ENCODE data around the gene INTS3. TPM values are rescaled to one million over a fixed set of nuclear protein-coding genes. Genes with fewer than 3 reads are reported as not detected.

Gene INTS3
- total and polyA plus RNA-seq, 10 of the 15 experiments (the other 5 are each of a cell fraction or from before 2014, with no cell fraction given), result 12.6 to 87.4 (median 30.8) TPM

DNA sequence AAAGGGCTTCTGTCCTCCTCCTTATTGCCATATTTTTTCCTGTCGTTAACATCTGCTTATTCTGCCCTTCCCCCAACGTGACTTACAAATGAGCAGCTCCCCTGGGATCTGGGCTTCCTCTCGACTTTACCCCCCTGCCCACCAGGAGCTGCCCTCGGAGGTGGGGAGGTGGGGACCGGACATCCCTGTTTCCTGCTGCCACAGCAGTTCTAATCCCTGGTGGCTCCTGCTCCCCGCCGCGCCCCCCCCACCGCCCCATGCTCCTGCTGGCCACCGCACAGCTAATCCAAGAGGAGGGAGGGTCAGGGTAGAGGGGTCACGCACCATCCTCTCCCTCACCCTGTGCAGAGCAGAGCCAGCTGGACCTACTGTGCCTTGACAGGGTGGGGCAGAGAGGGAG lies 42.9 kb downstream of the INTS3 start (continued):
- TF ChIP-seq NR2C2 (IDR thresholded peaks at IDR 0.05; ENCODE audit: borderline replicate concordance, control insufficient read depth, insufficient read length, low read depth) (no peak), JUNB (IDR thresholded peaks at IDR 0.05) (no peak), MTA2 (IDR thresholded peaks at IDR 0.05; ENCODE audit: low read depth) (no peak)

DNA sequence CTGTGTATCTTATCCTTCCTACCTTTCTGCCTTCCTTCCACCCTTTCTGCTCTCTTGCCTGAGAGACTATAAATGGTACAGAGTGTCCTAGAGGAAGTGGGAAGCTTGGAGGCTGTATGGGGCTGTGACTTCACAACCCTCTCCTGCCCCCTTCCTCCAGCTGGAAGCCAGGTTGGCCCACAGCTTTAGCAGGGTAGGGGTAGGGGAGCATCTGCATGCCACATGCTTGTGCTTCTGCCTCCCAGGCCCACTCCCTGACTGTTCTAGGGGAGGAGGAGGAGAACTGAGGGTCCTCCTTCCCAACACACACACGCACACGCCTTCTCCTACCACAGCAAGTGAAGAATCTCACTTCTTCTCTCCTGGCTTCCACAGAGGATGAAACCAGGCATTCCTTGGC lies 43.4 kb downstream of the INTS3 start:
- Histone ChIP-seq H3K4me2 (ENCODE audit: control insufficient read depth, insufficient read depth) (no peak overlapping the region), H4K20me1 (ENCODE audit: control insufficient read depth, insufficient read depth) (no peaks in the 10 kb centered on the region), H3K36me3 (ENCODE audit: control insufficient read depth in 2 of 2, insufficient read depth in 2 of 2, low read length in 1 of 2) (peaks cover 33 to 35% of the 10 kb centered on the region in 2 experiments), H3K79me2 (ENCODE audit: control insufficient read depth, insufficient read depth, low read length) (no peaks in the 10 kb centered on the region), H3K9me3 (replicated peaks; ENCODE audit: control insufficient read depth, insufficient read depth, low read length) (no peaks in the 10 kb centered on the region), H2AFZ (ENCODE audit: control insufficient read depth, low read depth, low read length) (no peak overlapping the region), H3K27ac (ENCODE audit: control insufficient read depth, insufficient read depth) (no peak overlapping the region), H3K27me3 (replicated peaks in 1 of 2; ENCODE audit: control insufficient read depth in 2 of 2, insufficient read depth in 2 of 2, low read length in 1 of 2) (no peaks in the 10 kb centered on the region), H3K4me3 (no peak overlapping the region), H3K9ac (ENCODE audit: control insufficient read depth, insufficient read depth, low read length) (no peak overlapping the region), H3K4me1 (ENCODE audit: control insufficient read depth, insufficient read depth, low read length) (peaks cover under 1% of the 10 kb centered on the region; the same call in 1 of the 2 replicates)
- RAD21 ChIA-PET (ENCODE audit: unreplicated experiment), result interaction anchor here (0.6 to 1.2 kb wide), 3 partner anchors 33 to 99 kb away, joined by 3 to 4 read pairs (median 3); no protein-coding TSS in a partner anchor
- FAIRE-seq (no peak), ATAC-seq (no peak), DNase-seq (ENCODE audit: low read depth, low spot score) (no peak)
- intact Hi-C loops (cut with micrococcal nuclease; ENCODE audit: unreplicated experiment) (no loop called here), in situ Hi-C loops (cut with MboI) (no loop called here)
- TF ChIP-seq, protein P1, sequence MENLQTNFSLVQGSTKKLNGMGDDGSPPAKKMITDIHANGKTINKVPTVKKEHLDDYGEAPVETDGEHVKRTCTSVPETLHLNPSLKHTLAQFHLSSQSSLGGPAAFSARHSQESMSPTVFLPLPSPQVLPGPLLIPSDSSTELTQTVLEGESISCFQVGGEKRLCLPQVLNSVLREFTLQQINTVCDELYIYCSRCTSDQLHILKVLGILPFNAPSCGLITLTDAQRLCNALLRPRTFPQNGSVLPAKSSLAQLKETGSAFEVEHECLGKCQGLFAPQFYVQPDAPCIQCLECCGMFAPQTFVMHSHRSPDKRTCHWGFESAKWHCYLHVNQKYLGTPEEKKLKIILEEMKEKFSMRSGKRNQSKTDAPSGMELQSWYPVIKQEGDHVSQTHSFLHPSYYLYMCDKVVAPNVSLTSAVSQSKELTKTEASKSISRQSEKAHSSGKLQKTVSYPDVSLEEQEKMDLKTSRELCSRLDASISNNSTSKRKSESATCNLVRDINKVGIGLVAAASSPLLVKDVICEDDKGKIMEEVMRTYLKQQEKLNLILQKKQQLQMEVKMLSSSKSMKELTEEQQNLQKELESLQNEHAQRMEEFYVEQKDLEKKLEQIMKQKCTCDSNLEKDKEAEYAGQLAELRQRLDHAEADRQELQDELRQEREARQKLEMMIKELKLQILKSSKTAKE (IDR thresholded peaks at IDR 0.05; ENCODE audit: low read depth, poor library complexity, severe bottlenecking), result no peak
- TF ChIP-seq RAD21 (IDR thresholded peaks at IDR 0.05; ENCODE audit: insufficient read depth, low read depth, low read length), result no peak
- no peak for TF ChIP-seq YY1 (IDR thresholded peaks at IDR 0.05; ENCODE audit: low read depth, low read length)
- no peak for TF ChIP-seq PRDM15 (CRISPR knock-in tag; IDR thresholded peaks at IDR 0.05)
- TF ChIP-seq, protein P2, sequence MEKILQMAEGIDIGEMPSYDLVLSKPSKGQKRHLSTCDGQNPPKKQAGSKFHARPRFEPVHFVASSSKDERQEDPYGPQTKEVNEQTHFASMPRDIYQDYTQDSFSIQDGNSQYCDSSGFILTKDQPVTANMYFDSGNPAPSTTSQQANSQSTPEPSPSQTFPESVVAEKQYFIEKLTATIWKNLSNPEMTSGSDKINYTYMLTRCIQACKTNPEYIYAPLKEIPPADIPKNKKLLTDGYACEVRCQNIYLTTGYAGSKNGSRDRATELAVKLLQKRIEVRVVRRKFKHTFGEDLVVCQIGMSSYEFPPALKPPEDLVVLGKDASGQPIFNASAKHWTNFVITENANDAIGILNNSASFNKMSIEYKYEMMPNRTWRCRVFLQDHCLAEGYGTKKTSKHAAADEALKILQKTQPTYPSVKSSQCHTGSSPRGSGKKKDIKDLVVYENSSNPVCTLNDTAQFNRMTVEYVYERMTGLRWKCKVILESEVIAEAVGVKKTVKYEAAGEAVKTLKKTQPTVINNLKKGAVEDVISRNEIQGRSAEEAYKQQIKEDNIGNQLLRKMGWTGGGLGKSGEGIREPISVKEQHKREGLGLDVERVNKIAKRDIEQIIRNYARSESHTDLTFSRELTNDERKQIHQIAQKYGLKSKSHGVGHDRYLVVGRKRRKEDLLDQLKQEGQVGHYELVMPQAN (conservative IDR thresholded peaks at IDR 0.05), result no peak
- no peak for TF ChIP-seq LARP7 (IDR thresholded peaks at IDR 0.05)
- TF ChIP-seq RELA (IDR thresholded peaks at IDR 0.05; ENCODE audit: borderline replicate concordance, partially characterized antibody), result no peak
- no peak for TF ChIP-seq ZBTB33 (IDR thresholded peaks at IDR 0.05)
- SMC1A ChIA-PET (ENCODE audit: uncharacterized antibody, unreplicated experiment), result interaction anchor here (0.9 to 1.6 kb wide), 2 partner anchors 21 to 95 kb away, joined by 3 to 4 read pairs; no protein-coding TSS in a partner anchor
- POLR2A ChIA-PET, result no interaction called here
- BruUV-seq (replicated peaks), result no TSS peak
- CTCF ChIA-PET, result interaction anchor here (0.6 to 3.2 kb wide), 3 partner anchors 35 to 93 kb away, joined by 3 to 18 read pairs (median 4); partner anchors contain the start of gene NPR1
- WGBS (ENCODE audit: insufficient coverage, insufficient replicate concordance, low lambda C conversion rate, missing lambda C conversion rate), result 100% methylated on average over 2 of the region's 2 CpGs

Measured in GM12878 (cell line).